ENCODE measurements around the gene ELK4. TPM values are rescaled to one million over a fixed set of nuclear protein-coding genes. Genes with fewer than 3 reads are reported as not detected.

Gene ELK4
- total RNA-seq, 1 donor from 2014 or later, result 27.6 TPM

- Mint-ChIP-seq H3K27ac (no peak overlapping the region), H3K4me1 (ENCODE audit: unreplicated experiment) (peaks cover 4% of the 10 kb centered on the region), H3K4me3 (peak overlapping the region; percentile 75), H3K9me3 (no peaks in the 10 kb centered on the region), H3K36me3 (no peaks in the 10 kb centered on the region), H3K27me3 (peaks cover 74% of the 10 kb centered on the region)
- DNase-seq (ENCODE audit: extremely low spot score, unreplicated experiment), result peak; percentile 29
- TF ChIP-seq CTCF (conservative IDR thresholded peaks at IDR 0.05), result no peak
Measured at GRCh38 chr1:205568135-205568468, 63.7 kb downstream of the ELK4 start.

GRCh38 chr1:205567716-205568115 lies 64.1 kb downstream of the ELK4 start:
- DNase-seq (ENCODE audit: extremely low spot score, unreplicated experiment), result peak; percentile 57
- TF ChIP-seq CTCF (conservative IDR thresholded peaks at IDR 0.05), result no peak
- Mint-ChIP-seq H3K27ac (no peak overlapping the region), H3K27me3 (peaks cover 71% of the 10 kb centered on the region), H3K4me3 (no peak overlapping the region), H3K36me3 (no peaks in the 10 kb centered on the region), H3K4me1 (ENCODE audit: unreplicated experiment) (peaks cover 4% of the 10 kb centered on the region), H3K9me3 (no peaks in the 10 kb centered on the region)

GRCh38 chr1:205565799-205566198 lies 66.0 kb downstream of the ELK4 start:
- Mint-ChIP-seq H3K27me3 (peaks cover 51% of the 10 kb centered on the region), H3K4me3 (no peak overlapping the region), H3K36me3 (no peaks in the 10 kb centered on the region), H3K27ac (peak overlapping the region; percentile 44), H3K9me3 (no peaks in the 10 kb centered on the region), H3K4me1 (ENCODE audit: unreplicated experiment) (peaks cover 4% of the 10 kb centered on the region)
- DNase-seq (ENCODE audit: extremely low spot score, unreplicated experiment), result peak; percentile 6
- no peak for TF ChIP-seq CTCF (conservative IDR thresholded peaks at IDR 0.05)

- no peak for TF ChIP-seq CTCF (conservative IDR thresholded peaks at IDR 0.05)
- Mint-ChIP-seq H3K4me1 (ENCODE audit: unreplicated experiment) (peaks cover 4% of the 10 kb centered on the region), H3K9me3 (no peaks in the 10 kb centered on the region), H3K27me3 (peaks cover 37% of the 10 kb centered on the region), H3K36me3 (no peaks in the 10 kb centered on the region), H3K27ac (peak overlapping the region; percentile 87), H3K4me3 (no peak overlapping the region)
- DNase-seq (ENCODE audit: extremely low spot score, unreplicated experiment), result peak; percentile 57
Measured at GRCh38 chr1:205563927-205564441, 67.8 kb downstream of the ELK4 start.

GRCh38 chr1:205561501-205562203 lies 70.2 kb downstream of the ELK4 start:
- H3K36me3 Mint-ChIP-seq, result no peaks in the 10 kb centered on the region
- H3K27ac Mint-ChIP-seq, result no peak overlapping the region
- DNase-seq (ENCODE audit: extremely low spot score, unreplicated experiment), result no peak
- no peaks in the 10 kb centered on the region for H3K9me3 Mint-ChIP-seq
- TF ChIP-seq CTCF (conservative IDR thresholded peaks at IDR 0.05), result no peak
- H3K4me1 Mint-ChIP-seq (ENCODE audit: unreplicated experiment), result peaks cover 4% of the 10 kb centered on the region
- H3K4me3 Mint-ChIP-seq, result no peak overlapping the region
- H3K27me3 Mint-ChIP-seq, result peaks cover 32% of the 10 kb centered on the region

Other genes with a start within 250 kb of the ELK4 start
- 5.5 and 8.1 TPM in 2 replicates for gene LEMD1, start 210.0 kb downstream of the ELK4 start, total RNA-seq (ENCODE audit: low replicate concordance)
- 2.4 and 6.8 TPM in 2 replicates for gene BLACAT1, start 176.0 kb downstream of the ELK4 start, total RNA-seq (ENCODE audit: low replicate concordance)
- gene CDK18, start 127.3 kb downstream of the ELK4 start, total RNA-seq (ENCODE audit: low replicate concordance), result 9.6 and 19.3 TPM in 2 replicates
- 3.9 and 4.2 TPM in 2 replicates for gene SLC45A3, start 48.5 kb upstream of the ELK4 start, total RNA-seq (ENCODE audit: low replicate concordance)
- gene NUCKS1, start 118.2 kb upstream of the ELK4 start, total RNA-seq (ENCODE audit: low replicate concordance), result 185 and 340 TPM in 2 replicates
- 13.6 and 22.5 TPM in 2 replicates for gene RAB29, start 143.5 kb upstream of the ELK4 start, total RNA-seq (ENCODE audit: low replicate concordance)
- 11.7 and 25.9 TPM in 2 replicates for gene SLC41A1, start 181.2 kb upstream of the ELK4 start, total RNA-seq (ENCODE audit: low replicate concordance)
- gene PM20D1, start 218.1 kb upstream of the ELK4 start, total RNA-seq (ENCODE audit: low replicate concordance), result not detected in 2 replicates

Measured in type B pancreatic cell (in vitro differentiated cells).